Activated naive CD8-positive, alpha-beta T cell treated with anti-CD3 and anti-CD28 coated beads, Interleukin-2, amount 50 U/mL, for 16 hours (primary cell): ENCODE data around the gene CCDC157.

Experiments
- DNase-seq: peaks from one replicate; pipeline ENCODE4 v3.0.0-alpha.2; 2020; ENCODE audit warnings: low read depth, low spot score

Gene CCDC157

DNA sequence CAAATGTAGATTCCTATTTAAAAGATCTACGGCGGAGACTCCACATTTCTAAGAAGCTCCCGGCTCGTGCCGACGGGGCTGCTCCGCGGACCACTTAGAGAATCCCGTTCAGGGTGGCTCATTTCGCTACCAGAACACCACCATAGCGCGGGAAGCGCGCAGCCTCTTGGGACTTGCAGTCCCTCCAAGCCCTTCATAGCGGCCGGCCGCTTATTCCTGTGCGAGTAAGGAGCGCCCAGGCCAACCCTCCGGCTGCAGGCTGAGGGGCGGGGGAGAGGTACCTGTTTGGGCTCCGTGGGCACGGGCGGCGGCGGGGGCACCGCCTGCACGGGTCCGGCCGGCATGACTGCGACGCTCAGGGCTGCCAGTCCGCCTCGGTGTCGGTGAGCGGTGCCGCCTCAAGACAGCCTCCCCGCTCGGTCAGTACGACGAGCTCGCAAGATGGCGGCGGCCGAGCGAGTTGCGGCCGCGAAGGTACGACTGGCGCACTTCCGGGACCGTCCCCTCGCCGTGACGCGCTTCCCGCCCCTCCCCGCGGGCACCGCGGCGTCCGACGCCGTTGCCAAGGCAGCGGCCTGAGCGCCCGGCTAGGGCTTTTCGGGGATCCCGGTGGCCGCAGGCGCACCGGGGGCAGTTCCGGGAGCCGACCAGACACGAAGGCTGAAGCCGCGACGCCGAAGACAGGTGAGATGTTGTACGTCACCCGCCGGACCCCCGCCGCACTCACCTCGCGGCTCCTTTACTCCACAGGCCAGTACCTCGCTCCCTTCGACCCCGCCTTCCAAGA, at the start of gene CCDC157, which contains the start of gene SF3A1:
CCDC157 (plus strand) TSS at position 559 of the 787 bp plus-strand sequence. CDS start 8,994 bp downstream, outside the sequence.
SF3A1 (minus strand) TSS at position 446 of the 787 bp plus-strand sequence; CDS start at position 344, 102 bp downstream.
- DNase-seq: peak; percentile 65

DNA sequence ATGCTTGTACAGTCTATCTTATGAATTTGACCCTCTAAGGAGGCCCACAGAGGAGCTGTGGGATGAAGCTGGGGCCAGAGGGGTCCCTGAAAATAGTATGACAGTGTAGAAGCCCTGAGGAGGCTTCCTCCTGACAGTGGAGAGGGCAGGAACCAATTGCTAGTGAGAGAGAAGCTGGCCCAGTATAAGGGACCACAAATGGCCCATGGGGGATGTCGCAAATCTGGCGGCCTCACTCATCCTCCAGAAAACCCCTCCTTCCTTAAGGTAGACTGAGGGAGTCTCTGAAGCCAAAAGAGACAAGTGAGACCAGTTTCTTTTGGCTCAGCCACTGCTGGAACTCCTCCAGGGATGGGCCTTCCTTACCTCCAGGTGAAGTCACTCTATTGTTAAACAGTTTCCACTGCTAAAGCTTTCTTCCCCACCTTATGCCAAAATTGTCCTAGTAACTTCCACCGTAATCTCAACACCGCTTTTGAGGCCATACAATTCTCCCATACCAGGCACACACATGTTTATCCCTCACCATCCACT, 49.7 kb upstream of the CCDC157 start:
- no peak for DNase-seq

DNA sequence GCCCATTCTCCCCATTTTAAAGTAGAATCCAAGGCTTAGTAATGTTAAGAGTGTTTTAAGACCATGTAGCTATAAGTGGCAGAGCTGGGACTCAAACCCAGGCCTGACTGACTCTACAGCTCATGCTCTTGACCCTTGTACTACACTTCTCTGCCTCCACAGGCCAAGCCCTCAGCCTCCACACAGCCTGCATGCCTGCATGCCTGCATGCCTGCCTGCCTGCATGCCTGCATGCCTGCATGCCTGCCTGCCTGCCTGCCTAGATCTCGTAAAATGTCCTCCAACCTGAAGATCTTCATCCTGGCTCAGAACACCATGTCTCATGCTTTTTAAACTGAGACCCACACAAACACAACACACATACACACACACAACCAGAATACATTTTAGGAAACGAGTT, 48.7 kb upstream of the CCDC157 start:
- DNase-seq: no peak

DNA sequence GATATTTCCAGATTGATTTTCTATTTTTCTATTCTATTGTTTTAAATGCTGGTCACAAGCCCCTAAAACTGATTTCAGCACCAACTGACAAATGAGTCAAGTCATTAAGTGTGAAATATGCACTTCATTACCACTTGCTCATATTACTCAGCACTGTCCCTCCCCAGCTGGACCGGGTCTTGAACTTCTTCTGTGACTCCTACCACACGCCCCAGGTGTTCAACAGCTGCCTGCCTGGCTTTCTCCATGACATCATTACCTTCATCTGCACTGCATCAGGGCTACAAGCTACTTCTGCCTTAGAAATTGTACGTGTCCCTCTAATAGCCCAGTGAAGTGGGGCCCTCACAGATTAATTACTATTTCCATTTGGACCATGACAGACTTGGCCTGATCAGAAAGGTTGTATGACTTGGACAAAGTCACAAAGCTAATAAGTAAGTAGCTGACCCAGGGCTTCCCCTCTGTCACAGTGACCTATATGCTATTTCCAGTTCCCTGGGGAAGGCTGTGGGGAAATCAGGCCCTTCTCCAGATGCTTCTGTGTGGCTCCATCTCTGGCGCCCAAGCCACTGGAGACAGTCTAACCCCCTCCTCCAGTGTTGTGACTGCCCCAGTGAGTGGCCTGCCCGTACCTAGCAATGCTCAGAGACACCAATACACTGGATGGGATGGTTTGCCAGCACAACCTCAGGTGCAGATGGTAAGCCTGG, 48.1 kb upstream of the CCDC157 start:
- no peak for DNase-seq

DNA sequence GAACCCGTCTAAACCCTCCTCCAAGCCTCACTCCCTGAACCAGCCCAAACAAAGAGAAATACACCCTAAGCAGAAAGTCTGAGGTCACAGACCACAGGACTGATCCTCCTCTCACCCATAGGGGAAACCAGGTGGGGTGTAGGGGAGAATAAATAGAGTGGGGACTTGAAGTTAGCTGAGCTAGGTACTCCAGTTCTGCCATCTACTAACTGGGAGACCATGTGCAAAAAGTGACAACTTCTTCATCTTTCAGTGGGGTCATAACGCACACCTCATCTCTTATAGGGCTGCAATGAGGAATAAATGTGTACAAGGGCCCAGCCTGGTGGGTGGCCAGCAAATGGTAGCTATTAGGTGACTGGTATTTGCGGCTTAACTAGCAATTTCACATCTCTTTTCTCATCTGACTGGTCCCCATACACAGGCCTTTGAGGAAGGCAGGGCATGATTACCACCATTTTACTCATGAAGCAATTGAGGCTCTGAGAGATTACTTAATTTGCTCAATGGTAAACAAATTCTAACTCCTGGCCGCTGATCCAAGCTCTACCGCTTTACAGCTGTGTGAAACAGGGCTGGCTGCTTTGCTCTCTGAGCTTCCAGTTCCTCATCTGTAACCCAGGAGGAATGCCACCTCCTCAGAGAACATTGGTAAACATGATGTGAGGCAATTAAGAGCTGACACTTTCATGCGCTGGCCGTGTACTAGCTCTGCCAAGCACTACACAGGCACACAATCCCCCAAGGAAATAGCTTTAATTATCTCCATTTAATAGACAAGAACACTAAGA, 46.7 kb upstream of the CCDC157 start:
- no peak for DNase-seq

DNA sequence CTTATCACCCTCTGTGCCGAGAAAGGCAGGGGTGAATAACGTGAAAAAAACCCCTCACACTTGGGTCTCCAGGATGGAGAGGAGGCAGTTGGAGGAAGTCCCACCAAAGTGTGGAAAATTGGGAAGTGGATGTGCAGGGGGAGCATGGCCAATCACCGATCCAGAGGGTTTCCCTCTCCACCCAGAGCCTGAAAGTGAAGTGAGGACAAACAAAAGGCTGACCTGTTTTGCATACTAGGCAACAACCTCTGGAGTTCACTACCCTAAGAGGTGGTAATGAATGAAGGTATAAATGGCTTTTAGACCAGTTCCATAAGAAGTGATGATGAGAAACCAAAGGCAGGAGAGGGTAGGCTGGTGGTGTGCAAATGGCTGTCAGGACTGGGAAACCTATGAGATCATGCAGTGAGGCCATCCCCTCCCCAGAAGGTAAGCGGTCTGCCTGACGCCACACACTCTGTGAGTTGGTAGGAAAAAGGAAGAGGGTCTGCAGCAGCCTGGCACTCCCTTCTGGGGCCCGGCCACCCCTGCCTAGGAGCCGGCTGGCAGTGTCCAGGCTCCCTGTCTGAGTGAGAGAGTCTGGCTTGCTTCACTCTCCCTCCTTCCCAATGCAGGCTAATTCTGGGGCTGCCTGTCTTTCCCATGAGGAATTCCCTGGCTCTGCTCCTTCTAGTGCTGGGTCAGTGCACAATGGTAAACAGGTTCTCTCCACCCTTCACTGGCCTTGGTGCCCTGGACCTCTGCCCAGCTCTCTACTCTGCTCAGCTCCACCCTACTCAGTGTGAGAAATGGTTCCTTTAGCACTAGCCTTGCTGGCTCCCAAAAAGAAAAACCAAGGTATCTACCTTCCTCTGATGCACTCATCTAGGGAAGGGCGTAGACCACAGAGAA, 45.7 kb upstream of the CCDC157 start:
- no peak for DNase-seq

DNA sequence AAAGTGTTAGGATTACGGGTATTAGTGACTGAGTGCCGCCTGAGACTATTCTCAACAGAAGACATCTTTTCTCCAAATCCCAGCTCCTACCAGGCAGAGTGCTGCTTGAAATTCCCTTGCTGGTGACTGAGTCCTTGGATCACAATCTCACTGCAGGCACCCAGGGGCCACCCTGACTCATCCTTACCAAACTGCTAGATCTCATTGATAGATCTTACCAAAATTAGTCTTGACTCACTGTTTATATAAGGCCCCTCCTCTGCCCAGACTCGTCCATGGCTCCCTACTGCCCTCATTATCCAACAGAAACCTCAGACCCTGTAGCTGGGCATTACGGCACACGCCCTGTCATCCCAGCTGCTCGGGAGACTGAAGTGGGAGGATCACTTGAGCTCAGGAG, 44.8 kb upstream of the CCDC157 start:
- no peak for DNase-seq

DNA sequence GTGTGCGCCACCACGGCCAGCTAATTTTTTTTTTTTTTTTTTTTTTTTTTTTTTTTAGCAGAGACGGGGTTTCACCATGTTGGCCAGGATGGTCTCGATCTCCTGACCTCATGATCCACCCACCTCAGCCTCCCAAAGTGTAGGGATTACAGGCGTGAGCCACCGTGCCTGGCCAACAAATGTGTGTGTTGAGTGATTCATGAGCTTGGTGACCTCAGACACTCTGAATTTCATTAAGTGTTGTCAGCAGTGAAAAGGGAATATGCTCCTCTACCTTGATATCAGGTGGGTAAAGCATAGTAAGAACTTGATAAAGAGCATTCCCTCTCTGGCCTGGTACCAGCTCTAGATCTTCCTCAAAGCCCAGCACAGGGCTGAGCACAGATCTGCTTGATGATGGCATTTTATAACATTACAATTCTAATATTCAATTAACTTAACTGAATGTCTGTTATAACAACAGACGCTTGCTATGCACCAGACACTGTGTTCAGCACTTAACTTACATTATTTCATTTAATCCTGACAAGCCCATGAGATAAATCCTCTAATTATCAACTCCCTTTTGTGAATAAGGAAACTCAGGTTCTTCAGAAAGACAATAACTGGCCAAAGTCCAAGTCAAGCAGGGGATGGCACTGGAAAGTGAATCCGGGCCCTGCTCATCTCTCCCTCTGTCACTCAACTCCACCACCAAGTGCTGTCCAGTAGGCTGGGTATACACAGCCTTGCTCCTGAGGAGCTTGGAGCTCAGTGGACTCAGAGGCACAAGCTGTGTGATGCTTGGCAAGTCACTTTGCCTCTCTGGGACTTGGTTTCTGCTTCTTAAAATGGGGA, 43.1 kb upstream of the CCDC157 start:
- DNase-seq: no peak

DNA sequence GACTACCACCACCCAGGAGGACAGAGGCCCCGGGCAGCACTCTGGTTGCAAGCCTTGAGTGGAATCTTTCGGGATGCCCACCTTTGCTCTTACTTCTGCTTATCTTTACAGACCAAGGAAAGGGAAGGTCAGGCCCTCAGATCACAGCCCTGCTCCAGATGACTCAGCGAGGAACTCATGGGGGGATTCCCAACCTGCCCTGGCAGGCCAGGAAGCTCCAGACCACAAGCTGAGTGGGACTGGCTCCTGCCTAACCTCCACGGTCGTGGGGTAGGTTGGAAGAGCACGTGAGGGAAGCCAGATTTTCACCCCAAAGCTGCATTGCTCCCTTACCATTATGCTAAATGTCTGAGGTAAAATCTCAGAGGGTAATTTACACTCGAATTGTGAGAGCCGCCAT, 41.9 kb upstream of the CCDC157 start:
- DNase-seq: no peak

DNA sequence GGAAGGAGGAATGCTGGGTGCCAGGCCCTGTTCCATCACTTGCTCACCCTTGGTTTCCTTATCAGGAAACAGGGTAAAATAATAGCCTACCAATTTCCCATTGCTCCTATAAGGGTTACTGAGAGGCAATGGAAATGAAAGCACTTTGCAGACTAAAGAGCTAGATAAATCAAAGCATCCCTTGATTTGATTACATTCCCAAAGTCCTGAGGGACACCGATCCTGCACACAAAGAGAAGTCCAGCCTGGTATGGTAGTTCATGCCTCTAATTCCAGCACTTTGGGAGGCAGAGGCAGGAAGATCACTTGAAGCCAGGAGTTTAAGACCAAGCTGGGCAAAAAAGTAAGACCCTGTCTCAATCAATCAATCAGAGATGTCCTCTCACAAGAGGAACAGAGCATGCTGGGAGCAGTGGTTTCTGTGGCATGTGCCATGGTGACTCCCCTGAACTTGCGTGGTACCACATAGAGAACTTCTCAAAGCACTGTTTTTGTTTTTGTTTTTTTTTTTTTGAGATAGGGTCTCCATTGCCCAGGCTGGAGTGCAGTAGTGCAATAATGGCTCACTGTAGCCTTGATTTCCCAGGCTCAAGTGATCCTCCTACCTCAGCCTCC, 40.7 kb upstream of the CCDC157 start:
- DNase-seq: no peak

DNA sequence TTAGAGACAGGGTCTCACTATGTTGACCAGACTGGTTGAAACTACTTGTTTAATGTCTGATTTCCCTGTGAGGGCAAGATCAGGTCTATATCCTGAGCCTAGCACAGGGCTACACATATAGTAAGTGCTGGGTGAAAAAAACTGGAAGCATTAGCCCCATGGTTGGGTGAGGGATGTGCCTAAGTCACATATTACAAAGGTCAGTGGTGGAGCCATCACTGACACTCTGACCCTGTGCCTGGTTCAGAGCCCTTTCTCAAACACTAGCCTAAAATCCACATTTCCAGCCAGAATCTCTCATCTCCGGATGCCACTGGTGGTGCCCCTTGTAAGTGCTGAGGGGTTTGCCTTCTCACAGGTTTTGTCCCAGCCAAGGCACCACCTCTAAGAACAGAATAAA, 39.0 kb upstream of the CCDC157 start:
- DNase-seq: no peak

DNA sequence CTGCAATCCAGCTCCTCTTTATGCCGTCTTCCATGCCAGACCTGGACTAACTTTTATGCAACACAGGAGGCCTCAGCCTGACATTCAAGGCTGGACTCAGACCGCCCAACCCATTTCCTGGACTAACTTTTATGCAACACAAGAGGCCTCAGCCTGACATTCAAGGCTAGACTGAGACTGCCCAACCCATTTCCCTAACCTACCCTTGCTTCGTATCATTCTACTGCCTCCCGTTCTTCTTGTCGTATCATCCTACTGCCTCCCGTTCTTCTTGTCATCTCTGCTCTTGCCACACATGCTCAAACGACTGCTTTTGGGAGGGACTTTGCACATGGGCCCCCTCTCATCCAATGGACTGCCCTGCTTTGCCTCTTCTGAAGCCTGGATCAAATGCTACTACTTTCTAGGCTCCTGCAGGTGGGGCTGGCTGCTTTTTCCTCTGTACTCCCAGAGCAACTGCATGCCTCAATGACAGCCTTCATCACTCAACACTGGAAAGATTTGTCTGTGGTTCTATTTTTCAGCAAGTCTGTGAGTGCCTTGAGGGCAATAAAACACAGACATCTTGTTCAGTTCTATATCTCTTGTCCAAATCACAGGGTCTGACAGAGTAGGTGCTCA, 37.9 kb upstream of the CCDC157 start:
- DNase-seq: no peak

DNA sequence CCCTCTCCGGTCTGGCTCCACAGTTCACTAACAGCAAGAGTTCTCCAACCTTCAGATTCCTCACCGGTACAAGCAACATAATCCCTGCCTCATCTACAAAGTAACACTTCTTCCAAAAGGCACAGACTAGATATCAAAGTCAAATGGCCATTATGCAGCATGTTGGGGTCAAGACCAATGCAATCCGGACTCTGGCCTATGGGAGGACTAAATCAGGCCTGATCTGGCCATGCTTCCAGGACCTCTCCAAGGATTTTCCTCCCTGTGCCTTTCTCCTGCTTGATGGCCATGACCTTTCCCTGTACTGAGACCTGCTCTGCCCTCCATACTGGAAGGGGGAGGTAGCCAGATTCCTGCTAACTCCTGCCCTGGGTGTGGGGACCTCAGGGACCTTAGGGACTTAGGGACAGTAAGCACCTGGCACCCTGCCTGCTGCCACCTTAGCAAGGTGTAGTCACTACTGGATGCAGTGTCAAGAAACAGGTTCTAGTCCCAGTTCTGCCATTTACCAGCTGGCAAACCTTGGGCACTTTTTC, 36.7 kb upstream of the CCDC157 start:
- DNase-seq: no peak

DNA sequence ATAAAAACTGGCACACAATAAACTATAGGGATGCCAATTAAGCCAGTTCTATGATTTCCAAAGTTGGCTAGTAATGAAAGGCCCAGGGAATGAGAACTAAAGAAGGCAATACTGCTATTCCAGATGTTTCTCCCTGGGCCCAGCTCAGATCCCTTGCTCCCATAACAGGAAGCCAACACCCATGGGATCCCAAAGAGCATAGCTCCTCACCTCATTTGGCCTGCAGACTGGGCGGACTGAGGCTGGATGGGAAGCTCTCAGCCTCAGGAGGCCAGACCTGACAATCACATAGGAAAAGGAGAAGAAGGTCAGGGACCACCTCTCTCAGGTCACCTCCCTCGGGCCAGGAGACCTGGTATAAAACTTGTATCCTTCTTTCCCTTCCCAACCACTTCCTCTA, 35.3 kb upstream of the CCDC157 start:
- no peak for DNase-seq

DNA sequence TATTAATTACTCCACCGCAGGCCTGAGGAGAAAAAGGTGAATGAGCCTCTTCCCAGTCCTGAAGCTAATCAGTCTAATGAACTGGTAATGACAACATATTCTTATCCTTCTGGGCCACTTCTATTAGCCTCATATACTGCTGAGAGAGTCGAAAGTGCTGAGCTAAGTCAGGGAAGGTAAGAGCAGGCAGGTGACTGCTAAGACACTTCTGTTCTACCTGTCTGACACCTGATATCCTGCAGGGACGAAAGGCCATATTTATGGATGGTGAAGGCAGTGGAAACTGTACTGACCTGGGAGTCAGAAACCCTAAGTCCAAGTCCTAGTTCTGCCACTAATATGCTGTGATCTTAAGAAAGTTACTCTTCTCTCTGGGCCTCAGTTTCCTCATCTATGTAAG, 33.6 kb upstream of the CCDC157 start:
- no peak for DNase-seq

DNA sequence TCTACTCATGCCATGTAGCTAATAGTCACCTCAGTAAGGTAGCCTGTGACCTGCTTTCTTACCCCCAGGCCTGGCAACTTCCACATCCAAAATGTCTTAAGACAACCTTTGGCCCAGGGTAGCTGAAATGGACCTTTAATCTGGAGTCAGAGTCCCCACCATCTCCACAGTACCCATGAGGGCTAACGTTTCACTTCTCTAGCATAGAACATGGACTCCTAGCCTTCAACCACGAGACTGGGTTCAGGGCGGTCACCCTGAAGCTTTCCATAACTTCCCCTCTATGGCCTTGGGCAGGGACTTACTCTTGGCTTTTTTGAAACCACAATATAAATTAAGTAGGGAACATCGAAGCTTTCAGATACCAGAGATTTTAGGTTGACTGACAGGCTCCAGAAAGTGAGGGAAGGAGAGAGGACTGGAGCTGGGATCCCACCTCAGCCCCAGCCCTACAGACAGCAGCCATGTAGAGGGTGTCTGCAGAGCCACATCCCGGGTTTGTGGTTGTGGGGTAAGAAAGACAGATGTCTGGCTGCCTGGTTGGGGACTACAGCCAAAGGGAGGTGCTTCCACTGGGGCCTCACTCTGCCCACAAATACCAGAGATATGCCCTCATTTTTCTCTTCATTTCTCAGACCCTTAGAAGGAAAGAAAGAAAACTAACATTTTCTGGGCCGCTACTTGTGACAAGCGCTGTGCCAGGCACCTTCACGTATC, 32.6 kb upstream of the CCDC157 start:
- no peak for DNase-seq

DNA sequence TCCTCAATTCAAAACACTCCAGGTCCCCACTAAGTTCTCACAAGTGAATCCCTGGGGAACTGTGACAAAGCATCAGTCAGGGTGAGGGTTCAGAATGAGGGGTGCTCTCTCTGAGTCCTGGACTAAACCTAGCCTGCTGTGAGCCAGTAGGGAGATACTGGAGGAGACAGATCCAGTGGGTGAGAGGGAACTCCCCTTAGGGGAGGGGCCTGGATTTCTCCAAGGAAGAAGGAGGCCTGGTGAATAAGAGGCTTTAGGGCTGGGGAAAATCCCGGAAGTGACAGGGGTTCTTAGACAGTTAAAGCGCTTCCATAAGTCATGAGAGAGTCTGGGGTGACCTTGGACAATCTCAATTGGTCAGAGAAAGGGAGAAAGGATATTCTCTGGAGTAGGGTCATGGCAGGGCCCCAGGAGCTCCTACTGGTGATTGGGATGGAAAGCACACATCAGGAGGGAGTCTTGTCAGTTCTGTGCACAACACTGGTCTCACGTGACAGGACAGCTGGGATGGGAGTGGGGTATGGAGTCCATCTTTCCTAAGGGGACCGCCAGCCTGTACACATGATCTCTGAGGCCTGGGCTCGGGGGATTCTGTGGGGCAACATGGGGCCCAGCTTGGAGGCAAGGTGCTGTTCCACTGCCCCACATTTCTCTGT, 31.6 kb upstream of the CCDC157 start:
- DNase-seq: no peak
